Measurements from ENCODE around the gene BCAT1. TPM values are rescaled to one million over a fixed set of nuclear protein-coding genes. Genes with fewer than 3 reads are reported as not detected.
"Not testable (repeated sequence)": the region's sequence is repeated elsewhere in the genome, so short reads cannot be mapped to it uniquely, and the experiment has no call there.

Gene BCAT1
- total and polyA plus RNA-seq, 5 experiments from 2014 or later: 0.36 to 2.2 TPM; not detected in 3

- ATAC-seq (no peak), DNase-seq (no peak)
- no peak overlapping the region for H3K4me3 Mint-ChIP-seq
- peaks cover 0 to 1% (median 0%) of the 10 kb centered on the region in 5 donors for H3K27me3 Mint-ChIP-seq
- H3K27ac Mint-ChIP-seq: no peak overlapping the region
- H3K9me3 Mint-ChIP-seq: peaks cover 0 to 2% (median 0%) of the 10 kb centered on the region in 9 donors
- peaks cover 0 to 5% (median 0%) of the 10 kb centered on the region in 4 donors for H3K4me1 Mint-ChIP-seq
- POLR2A ChIA-PET: no interaction called here
- H3K36me3 Mint-ChIP-seq: no peaks in the 10 kb centered on the region
Observed at GRCh38 chr12:24823808-24824515, 124.9 kb downstream of the BCAT1 start.

GRCh38 chr12:24822121-24822899 is 126.6 kb downstream of the BCAT1 start:
- POLR2A ChIA-PET: no interaction called here
- no peaks in the 10 kb centered on the region for H3K36me3 Mint-ChIP-seq
- H3K4me1 Mint-ChIP-seq: peaks cover 0 to 5% (median 0%) of the 10 kb centered on the region in 4 donors
- no peak overlapping the region for H3K4me3 Mint-ChIP-seq
- H3K27me3 Mint-ChIP-seq: peaks cover 0 to 1% (median 0%) of the 10 kb centered on the region in 5 donors
- ATAC-seq (no peak), DNase-seq (no peak)
- H3K9me3 Mint-ChIP-seq: peaks cover 0 to 2% (median 0%) of the 10 kb centered on the region in 9 donors
- no peak overlapping the region for H3K27ac Mint-ChIP-seq

DNA sequence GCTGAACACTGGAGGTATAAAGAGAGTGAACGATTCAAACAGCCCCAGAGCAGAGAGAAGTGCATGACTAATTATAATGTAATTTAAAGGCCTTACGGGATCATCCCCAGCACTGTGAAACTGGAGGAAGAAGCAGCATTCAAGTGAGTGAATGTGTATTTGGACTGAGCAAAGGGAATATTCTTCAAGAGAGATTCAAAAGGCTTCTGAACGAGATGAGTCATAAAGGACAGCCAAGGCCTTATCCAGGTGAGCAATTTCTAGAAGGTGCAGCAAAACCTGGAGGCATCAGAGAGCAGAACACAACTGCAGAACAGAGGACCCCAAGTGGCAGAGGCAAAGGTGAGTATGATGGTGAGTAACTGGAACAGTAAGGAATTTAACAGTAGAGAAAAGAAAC is 127.2 kb downstream of the BCAT1 start:
- POLR2A ChIA-PET: no interaction called here
- H3K4me1 Mint-ChIP-seq: peaks cover 0 to 5% (median 0%) of the 10 kb centered on the region in 4 donors
- DNase-seq: no peak
- H3K36me3 Mint-ChIP-seq: no peaks in the 10 kb centered on the region
- H3K27ac Mint-ChIP-seq: no peak overlapping the region
- H3K4me3 Mint-ChIP-seq: no peak overlapping the region
- ATAC-seq: no peak
- H3K27me3 Mint-ChIP-seq: peaks cover 0 to 1% (median 0%) of the 10 kb centered on the region in 5 donors
- H3K9me3 Mint-ChIP-seq: peaks cover 0 to 2% (median 0%) of the 10 kb centered on the region in 9 donors

GRCh38 chr12:24820872-24821271 is 128.0 kb downstream of the BCAT1 start:
- H3K9me3 Mint-ChIP-seq: peaks cover 0 to 2% (median 0%) of the 10 kb centered on the region in 9 donors
- H3K36me3 Mint-ChIP-seq: no peaks in the 10 kb centered on the region
- H3K4me3 Mint-ChIP-seq: no peak overlapping the region
- no peak for ATAC-seq
- no peak overlapping the region for H3K27ac Mint-ChIP-seq
- POLR2A ChIA-PET: no interaction called here
- H3K27me3 Mint-ChIP-seq: peaks cover 0 to 1% (median 0%) of the 10 kb centered on the region in 5 donors
- no peak for DNase-seq
- peaks cover 0 to 5% (median 0%) of the 10 kb centered on the region in 4 donors for H3K4me1 Mint-ChIP-seq

DNA sequence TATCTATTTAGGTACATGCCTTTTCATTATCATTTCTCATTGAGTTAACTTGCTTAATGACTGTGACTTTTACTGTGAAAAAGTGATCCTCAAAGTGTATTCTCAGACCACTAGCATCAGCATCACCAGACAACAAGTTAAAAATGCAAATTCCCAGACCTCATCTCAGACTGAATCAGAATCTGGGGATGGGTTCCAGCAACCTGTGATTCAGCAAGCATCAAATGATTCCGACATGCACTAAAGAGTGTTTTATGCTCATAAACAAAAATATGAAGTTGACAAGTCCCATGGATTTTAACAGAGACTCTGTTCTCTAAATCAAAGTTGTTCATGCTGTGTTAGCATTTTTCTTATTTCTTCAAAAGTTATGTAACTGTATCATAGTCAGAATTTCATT is 130.6 kb downstream of the BCAT1 start:
- H3K9me3 Mint-ChIP-seq: no peaks in the 10 kb centered on the region

DNA sequence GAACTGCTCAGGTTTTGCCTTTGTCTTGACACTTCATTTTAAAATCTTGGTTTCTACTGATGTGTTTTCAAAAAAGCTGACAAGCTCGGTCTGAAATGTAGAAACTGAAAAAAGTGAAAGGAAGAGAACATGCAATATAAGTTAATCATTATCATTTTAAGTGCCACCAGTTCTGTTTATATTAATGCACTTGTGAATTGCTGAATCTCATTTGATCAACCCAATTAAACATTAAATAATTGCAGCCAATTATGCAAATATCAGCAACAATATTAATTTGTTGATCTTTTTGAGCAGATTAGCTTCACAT is 133.8 kb downstream of the BCAT1 start:
- H3K4me1 Mint-ChIP-seq: peaks cover 0 to 23% (median 17%) of the 10 kb centered on the region in 4 donors

More for the DNA sequence above, 130.6 kb downstream of the BCAT1 start:
- Mint-ChIP-seq H3K27ac (no peak overlapping the region), H3K27me3 (peaks cover 0 to 1% (median 0%) of the 10 kb centered on the region in 5 donors), H3K4me3 (no peak overlapping the region), H3K36me3 (no peaks in the 10 kb centered on the region), H3K4me1 (peaks cover 0 to 23% (median 17%) of the 10 kb centered on the region in 4 donors)
- no peak for ATAC-seq
- no peak for DNase-seq
- POLR2A ChIA-PET: no interaction called here

DNA sequence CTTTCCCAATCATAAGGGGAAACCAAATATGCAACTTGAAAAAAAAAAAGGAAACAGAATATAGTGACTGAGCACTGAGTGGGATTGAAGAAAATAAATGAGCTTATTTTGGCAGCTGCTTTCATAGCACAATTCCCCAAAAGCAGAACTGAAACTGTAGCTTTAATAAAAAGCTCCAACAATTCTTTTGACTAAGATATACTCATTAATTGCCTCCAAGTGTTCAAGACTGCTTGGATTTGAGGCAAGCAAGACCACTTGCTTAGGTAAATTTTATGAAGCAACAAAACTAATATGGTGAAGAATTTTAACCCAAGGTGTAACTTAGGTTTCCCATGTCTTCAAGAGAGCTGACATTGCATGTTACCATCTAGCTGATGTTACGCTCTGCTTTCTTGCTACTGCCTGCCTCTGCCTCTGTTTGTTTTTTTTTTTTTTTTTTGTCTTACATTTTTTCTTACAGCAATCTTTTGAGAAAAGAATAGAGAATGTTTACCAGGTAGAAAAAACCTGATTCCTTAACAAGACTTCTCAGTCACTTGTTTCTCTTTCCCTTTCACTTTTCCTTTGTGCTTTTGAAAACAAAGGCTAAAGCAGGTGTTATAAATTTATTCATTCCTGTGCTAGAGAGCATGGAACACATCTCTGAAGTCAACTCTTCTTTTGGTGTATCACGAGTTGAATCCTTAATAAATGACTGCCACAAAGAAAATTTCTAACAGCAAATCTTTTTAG is 134.4 kb downstream of the BCAT1 start:
- Mint-ChIP-seq H3K9me3 (no peaks in the 10 kb centered on the region), H3K4me3 (peak overlapping the region; percentile 57 to 90 (median 78)), H3K27me3 (no peaks in the 10 kb centered on the region), H3K27ac (peak overlapping the region in 9 of 10 donors; percentile 15 to 88 (median 74)), H3K36me3 (no peaks in the 10 kb centered on the region), H3K4me1 (peaks cover 0 to 23% (median 17%) of the 10 kb centered on the region in 4 donors)
- peak in 1 of 10 donors; percentile 14 for DNase-seq
- no peak for ATAC-seq
- POLR2A ChIA-PET: no interaction called here

More for the DNA sequence above, 133.8 kb downstream of the BCAT1 start:
- Mint-ChIP-seq H3K4me3 (peak overlapping the region; percentile 57 to 90 (median 78)), H3K27me3 (no peaks in the 10 kb centered on the region), H3K36me3 (no peaks in the 10 kb centered on the region), H3K27ac (peak overlapping the region in 9 of 10 donors; percentile 15 to 88 (median 74)), H3K9me3 (no peaks in the 10 kb centered on the region)
- POLR2A ChIA-PET: no interaction called here
- no peak for ATAC-seq
- no peak for DNase-seq

GRCh38 chr12:24810378-24810777 is 138.5 kb downstream of the BCAT1 start:
- Mint-ChIP-seq H3K27me3 (no peaks in the 10 kb centered on the region), H3K4me1 (peaks cover 0 to 20% (median 15%) of the 10 kb centered on the region in 4 donors), H3K4me3 (no peak overlapping the region), H3K9me3 (peaks cover 0 to 5% (median 2%) of the 10 kb centered on the region in 9 donors), H3K27ac (no peak overlapping the region), H3K36me3 (peaks cover 0 to 4% (median 0%) of the 10 kb centered on the region in 3 donors)
- no peak for DNase-seq
- no peak for ATAC-seq
- POLR2A ChIA-PET: no interaction called here

GRCh38 chr12:24809306-24809705 is 139.6 kb downstream of the BCAT1 start:
- H3K9me3 Mint-ChIP-seq: peaks cover 0 to 12% (median 2%) of the 10 kb centered on the region in 9 donors
- H3K27ac Mint-ChIP-seq, ATAC-seq, POLR2A ChIA-PET, H3K4me1 Mint-ChIP-seq, H3K4me3 Mint-ChIP-seq, DNase-seq, H3K27me3 Mint-ChIP-seq, H3K36me3 Mint-ChIP-seq: not testable (repeated sequence)

GRCh38 chr12:24808651-24809050 is 140.2 kb downstream of the BCAT1 start:
- Mint-ChIP-seq H3K36me3 (peaks cover 0 to 4% (median 0%) of the 10 kb centered on the region in 3 donors), H3K9me3 (peaks cover 0 to 12% (median 2%) of the 10 kb centered on the region in 9 donors), H3K27ac (no peak overlapping the region), H3K4me1 (peaks cover 0 to 6% (median 1%) of the 10 kb centered on the region in 4 donors), H3K27me3 (no peaks in the 10 kb centered on the region), H3K4me3 (no peak overlapping the region)
- DNase-seq (no peak), ATAC-seq (no peak)
- POLR2A ChIA-PET: no interaction called here

- no peak overlapping the region for H3K4me3 Mint-ChIP-seq
- H3K36me3 Mint-ChIP-seq: peaks cover 0 to 8% (median 1%) of the 10 kb centered on the region in 3 donors
- H3K27me3 Mint-ChIP-seq: no peaks in the 10 kb centered on the region
- ATAC-seq (no peak), DNase-seq (no peak)
- peaks cover 0 to 14% (median 5%) of the 10 kb centered on the region in 4 donors for H3K4me1 Mint-ChIP-seq
- POLR2A ChIA-PET: no interaction called here
- no peak overlapping the region for H3K27ac Mint-ChIP-seq
- H3K9me3 Mint-ChIP-seq: peaks cover 0 to 16% (median 7%) of the 10 kb centered on the region in 9 donors
Observed at GRCh38 chr12:24806386-24806785, 142.5 kb downstream of the BCAT1 start.

DNA sequence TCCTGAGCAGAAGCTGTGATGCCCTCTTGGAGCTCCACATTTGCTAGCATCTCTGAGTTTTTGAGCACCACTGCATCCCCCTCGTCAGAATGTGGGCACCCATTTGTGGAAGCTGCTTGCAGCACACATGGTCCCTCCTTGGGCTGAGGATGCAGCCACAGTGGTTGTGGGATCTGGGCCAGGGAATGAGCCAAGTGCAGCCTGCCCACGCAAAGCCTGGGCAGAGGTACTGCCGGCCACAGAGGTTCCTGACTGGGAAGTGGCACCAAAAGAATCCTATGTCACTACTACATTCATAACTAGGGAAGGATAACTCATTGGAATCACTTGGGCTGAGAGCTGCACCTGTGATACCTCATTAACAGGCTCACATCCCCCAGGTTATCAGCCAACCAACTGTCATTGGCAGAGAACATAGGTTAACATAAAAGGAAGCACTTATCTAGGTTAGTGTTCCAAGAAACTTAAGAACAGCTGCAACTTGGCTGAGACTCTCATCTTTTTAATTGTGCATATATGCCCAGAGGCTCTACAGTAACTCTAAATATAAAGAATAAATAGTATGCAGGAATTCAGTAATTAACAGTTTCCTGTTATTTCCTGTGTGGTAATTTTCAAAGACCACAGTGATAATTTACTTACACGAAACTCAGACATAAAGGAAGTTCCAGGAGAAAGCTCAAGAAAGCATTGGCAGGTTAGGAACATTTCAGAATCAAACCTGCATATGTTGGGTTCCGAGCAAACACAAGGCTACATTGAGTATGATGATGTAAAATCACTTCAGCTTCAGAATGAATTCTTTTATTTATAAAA is 145.3 kb downstream of the BCAT1 start:
- no peaks in the 10 kb centered on the region for H3K27me3 Mint-ChIP-seq
- no peak overlapping the region for H3K4me3 Mint-ChIP-seq
- POLR2A ChIA-PET: no interaction called here
- H3K36me3 Mint-ChIP-seq: peaks cover 0 to 4% (median 1%) of the 10 kb centered on the region in 3 donors
- ATAC-seq (no peak), DNase-seq (peak in 1 of 10 donors; percentile 60)
- peaks cover 0 to 15% (median 5%) of the 10 kb centered on the region in 4 donors for H3K4me1 Mint-ChIP-seq
- no peak overlapping the region for H3K27ac Mint-ChIP-seq
- H3K9me3 Mint-ChIP-seq: peaks cover 0 to 14% (median 6%) of the 10 kb centered on the region in 9 donors
